MCF 10A (cell line): ENCODE measurements around the gene CFAP58. TPM values are rescaled to one million over a fixed set of nuclear protein-coding genes. Genes with fewer than 3 reads are reported as not detected.

Experiments
- BruUV-seq: library from RNA; stranded (reverse); fragments of 400-500 nt; replicated peaks from 2 replicates; lab custom pipeline; 2021; lab: Mats Ljungman, UMichigan
- CTCF ChIA-PET: fragments of 300-600 bp; sonication (Branson Sonifier 250); formaldehyde crosslinking; extraction: SDS; loops from one replicate; lab custom pipeline; 2021; ENCODE audit warnings: antibody characterized with exemption, inconsistent platforms; lab: Yijun Ruan, JAX
- POLR2A ChIA-PET: fragments of 300-600, 350-650 bp; sonication (Branson Sonifier 250); formaldehyde crosslinking; extraction: SDS; loops from one replicate; lab custom pipeline; 2020; ENCODE audit warnings: antibody characterized with exemption, inconsistent platforms; lab: Yijun Ruan, JAX
- DNase-seq: peaks from one replicate; pipeline ENCODE4 v3.0.0-alpha.2; 2018; ENCODE audit not compliant: unreplicated experiment
- H3K27ac Mint-ChIP-seq: one replicate; pipeline ENCODE4 v1.8.0; 2022; ENCODE audit warnings: mild to moderate bottlenecking, low read depth, mixed read lengths; ENCODE audit not compliant: unreplicated experiment
- H3K27me3 Mint-ChIP-seq: one replicate; pipeline ENCODE4 v1.8.0; 2022; ENCODE audit warnings: mixed read lengths; ENCODE audit not compliant: insufficient read depth, unreplicated experiment
- H3K36me3 Mint-ChIP-seq: one replicate; pipeline ENCODE4 v1.8.0; 2022; ENCODE audit warnings: mild to moderate bottlenecking, moderate library complexity, mixed read lengths; ENCODE audit not compliant: insufficient read depth, unreplicated experiment
- H3K4me1 Mint-ChIP-seq: one replicate; pipeline ENCODE4 v1.8.0; 2022; ENCODE audit warnings: mixed read lengths; ENCODE audit not compliant: insufficient read depth, unreplicated experiment
- H3K4me3 Mint-ChIP-seq: one replicate; pipeline ENCODE4 v1.8.0; 2022; ENCODE audit warnings: mild to moderate bottlenecking, moderate library complexity, mixed read lengths; ENCODE audit not compliant: unreplicated experiment
- H3K9me3 Mint-ChIP-seq: one replicate; pipeline ENCODE4 v1.8.0; 2022; ENCODE audit warnings: mixed read lengths; ENCODE audit not compliant: unreplicated experiment
- intact Hi-C: fragments of 100-400 bp; cut with micrococcal nuclease; formaldehyde crosslinking; loops from 2 replicates; pipeline ENCODE4 v1.14.1; 2022
- total RNA-seq: library from RNA; stranded (reverse); gene quantifications from 2 replicates; pipeline ENCODE4 v1.2.3, GENCODE V29; 2022
- TF ChIP-seq, protein P1 (sequence below): fragments of 200-600 bp; IDR thresholded peaks from one replicate; pipeline ENCODE4 v1.8.0; 2022; ENCODE audit warnings: antibody characterized with exemption, mild to moderate bottlenecking; ENCODE audit not compliant: unreplicated experiment

The CFAP58 gene
- total RNA-seq, 1 experiment from 2014 or later = 0.89 TPM

DNA sequence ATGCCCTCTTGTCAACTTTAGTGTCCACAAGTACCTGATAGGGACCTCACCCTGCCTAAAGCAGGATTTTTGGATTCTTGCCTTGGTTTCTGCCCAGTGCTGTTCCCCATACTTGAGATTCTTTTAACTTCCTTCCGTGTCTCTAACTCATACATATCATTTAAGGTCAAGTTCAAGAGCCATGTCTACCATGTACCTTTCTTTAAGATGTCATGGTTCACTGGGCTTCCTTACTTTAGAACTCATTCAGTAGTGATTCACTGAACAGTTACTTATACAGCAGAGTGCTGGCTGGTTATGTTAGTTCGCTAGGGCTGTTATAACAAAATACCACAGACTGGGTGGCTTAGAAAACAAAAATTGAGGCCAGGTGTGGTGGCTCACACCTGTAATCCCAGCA lies 5.0 kb upstream of the CFAP58 start:
- Mint-ChIP-seq H3K36me3 (no peaks in the 10 kb centered on the region), H3K4me1 (peaks cover 13% of the 10 kb centered on the region), H3K27me3 (no peaks in the 10 kb centered on the region), H3K4me3 (no peak overlapping the region), H3K27ac (no peak overlapping the region), H3K9me3 (no peaks in the 10 kb centered on the region)
- CTCF ChIA-PET = interaction anchor here (1.2 to 12.3 kb wide), 6 partner anchors 10 to 56 kb away, joined by 7 to 406 read pairs (median 16); partner anchors contain the start of gene ITPRIP
- TF ChIP-seq, protein P1, sequence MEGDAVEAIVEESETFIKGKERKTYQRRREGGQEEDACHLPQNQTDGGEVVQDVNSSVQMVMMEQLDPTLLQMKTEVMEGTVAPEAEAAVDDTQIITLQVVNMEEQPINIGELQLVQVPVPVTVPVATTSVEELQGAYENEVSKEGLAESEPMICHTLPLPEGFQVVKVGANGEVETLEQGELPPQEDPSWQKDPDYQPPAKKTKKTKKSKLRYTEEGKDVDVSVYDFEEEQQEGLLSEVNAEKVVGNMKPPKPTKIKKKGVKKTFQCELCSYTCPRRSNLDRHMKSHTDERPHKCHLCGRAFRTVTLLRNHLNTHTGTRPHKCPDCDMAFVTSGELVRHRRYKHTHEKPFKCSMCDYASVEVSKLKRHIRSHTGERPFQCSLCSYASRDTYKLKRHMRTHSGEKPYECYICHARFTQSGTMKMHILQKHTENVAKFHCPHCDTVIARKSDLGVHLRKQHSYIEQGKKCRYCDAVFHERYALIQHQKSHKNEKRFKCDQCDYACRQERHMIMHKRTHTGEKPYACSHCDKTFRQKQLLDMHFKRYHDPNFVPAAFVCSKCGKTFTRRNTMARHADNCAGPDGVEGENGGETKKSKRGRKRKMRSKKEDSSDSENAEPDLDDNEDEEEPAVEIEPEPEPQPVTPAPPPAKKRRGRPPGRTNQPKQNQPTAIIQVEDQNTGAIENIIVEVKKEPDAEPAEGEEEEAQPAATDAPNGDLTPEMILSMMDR = no peak
- POLR2A ChIA-PET = interaction anchor here (1.0 to 6.9 kb wide), 7 partner anchors 10 to 91 kb away, joined by 4 to 95 read pairs (median 11); partner anchors contain the start of gene ITPRIP
- BruUV-seq = no TSS peak
- no peak for DNase-seq
- intact Hi-C loops = no loop called here

DNA sequence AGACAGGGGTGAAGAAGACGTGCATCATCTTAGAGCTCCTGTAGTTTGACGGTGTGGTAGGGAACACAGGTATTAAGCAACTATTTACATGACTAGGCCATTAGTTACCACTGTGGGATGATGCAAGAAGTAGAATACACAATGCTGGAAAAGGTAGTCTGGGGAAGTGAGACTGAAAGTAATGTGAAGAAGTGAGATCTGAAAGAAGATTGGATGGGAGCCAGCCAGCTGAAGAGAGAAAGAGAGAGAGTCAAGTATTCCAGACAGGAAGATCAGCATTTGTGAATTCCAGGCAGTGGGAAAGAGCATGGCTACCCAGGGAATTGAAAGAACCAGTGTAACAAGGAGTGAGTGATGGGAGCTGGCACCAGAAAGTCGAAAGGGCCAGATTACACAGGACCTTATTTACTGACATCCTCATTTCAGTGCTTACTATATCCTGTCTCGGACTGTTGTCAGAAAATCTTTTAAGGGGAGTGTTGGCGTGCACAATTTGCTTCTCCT lies 4.0 kb upstream of the CFAP58 start:
- Mint-ChIP-seq H3K4me1 (peaks cover 13% of the 10 kb centered on the region), H3K27ac (no peak overlapping the region), H3K4me3 (no peak overlapping the region), H3K36me3 (no peaks in the 10 kb centered on the region), H3K27me3 (no peaks in the 10 kb centered on the region), H3K9me3 (no peaks in the 10 kb centered on the region)
- TF ChIP-seq, protein P1 = no peak
- BruUV-seq = no TSS peak
- intact Hi-C loops = loop anchor here (1.0 to 5.0 kb wide), 7 partner anchors 10 to 302 kb away; partner anchors contain the start of gene SFR1
- DNase-seq = peak; percentile 96
- ChIA-PET CTCF (interaction anchor here (0.6 to 12.3 kb wide), 17 partner anchors 11 to 96 kb away, joined by 3 to 406 read pairs (median 20); partner anchors contain the start of gene ITPRIP), POLR2A (interaction anchor here (0.6 to 6.9 kb wide), 20 partner anchors 8 to 116 kb away, joined by 3 to 95 read pairs (median 9); partner anchors contain the start of genes GSTO2 and ITPRIP)

DNA sequence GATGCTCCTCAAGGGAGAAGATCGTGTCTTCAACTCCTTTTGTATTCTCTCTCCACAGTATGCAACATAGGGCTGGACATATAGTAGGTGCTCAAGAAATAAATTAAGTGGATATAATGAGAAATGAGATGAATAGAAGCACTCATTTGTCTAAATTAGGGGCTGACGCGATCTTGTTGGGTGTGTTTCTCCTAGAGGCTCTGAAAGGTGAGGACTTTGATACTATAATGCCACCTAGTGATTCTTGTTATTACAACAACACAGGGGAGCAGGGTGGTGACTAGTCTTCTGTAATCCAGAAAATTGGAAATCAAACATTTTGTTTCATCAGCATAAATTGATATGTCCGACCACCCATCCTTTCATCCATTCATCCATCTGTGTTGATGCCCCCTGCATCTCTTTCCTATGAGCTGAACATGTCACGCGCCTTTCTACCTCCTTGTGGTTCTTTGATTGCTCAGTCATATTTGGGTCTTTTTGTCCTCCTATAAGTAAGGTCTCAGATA lies 3.5 kb upstream of the CFAP58 start:
- TF ChIP-seq, protein P1 = peak; percentile 82
- CTCF ChIA-PET = interaction anchor here (0.6 to 12.3 kb wide), 31 partner anchors 9 to 469 kb away, joined by 3 to 406 read pairs (median 7); partner anchors contain the start of genes GSTO1 and ITPRIP
- Mint-ChIP-seq H3K4me1 (peaks cover 13% of the 10 kb centered on the region), H3K27me3 (no peaks in the 10 kb centered on the region), H3K36me3 (no peaks in the 10 kb centered on the region), H3K9me3 (no peaks in the 10 kb centered on the region), H3K4me3 (no peak overlapping the region), H3K27ac (no peak overlapping the region)
- POLR2A ChIA-PET = interaction anchor here (0.6 to 6.9 kb wide), 18 partner anchors 9 to 116 kb away, joined by 3 to 95 read pairs (median 10); partner anchors contain the start of genes GSTO2 and ITPRIP
- intact Hi-C loops = loop anchor here (1.0 to 5.0 kb wide), 6 partner anchors 45 to 303 kb away; partner anchors contain the start of gene SFR1
- BruUV-seq = TSS peak; percentile 94
- DNase-seq = peak; percentile 85

DNA sequence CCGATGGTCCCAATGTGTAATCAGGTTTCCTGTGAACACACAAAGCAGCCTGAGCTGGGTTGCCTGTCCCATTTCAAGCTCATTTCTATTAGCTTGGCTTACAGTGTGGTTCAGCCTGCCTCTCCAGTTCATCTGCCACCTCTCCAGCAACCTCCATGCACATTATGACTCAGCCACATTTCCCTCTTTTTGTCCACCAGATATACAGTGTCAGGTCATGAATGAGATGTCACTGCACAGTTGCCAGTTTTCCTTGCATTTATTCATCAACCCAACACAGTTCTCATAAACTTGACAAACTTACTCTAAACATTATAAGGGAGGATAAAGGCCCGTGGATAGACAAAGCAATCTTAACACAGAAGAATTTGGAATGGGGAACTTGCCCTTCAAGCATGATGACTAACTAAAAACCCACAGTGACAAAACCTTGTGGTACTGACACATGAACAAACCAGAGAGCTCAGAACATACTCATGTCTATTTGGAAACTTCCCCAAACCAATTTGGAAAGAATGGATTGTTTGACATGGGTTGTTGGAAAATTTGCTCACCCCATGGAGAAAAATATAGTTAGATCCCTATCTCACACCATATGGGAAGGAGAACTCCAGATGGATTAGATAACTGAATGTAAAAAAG lies 2.5 kb upstream of the CFAP58 start:
- intact Hi-C loops = loop anchor here (5.0 kb wide), 3 partner anchors 229 to 304 kb away; partner anchors contain the start of gene SFR1
- no peak overlapping the region for H3K27ac Mint-ChIP-seq
- no peak overlapping the region for H3K4me3 Mint-ChIP-seq
- H3K27me3 Mint-ChIP-seq = no peaks in the 10 kb centered on the region
- peaks cover 13% of the 10 kb centered on the region for H3K4me1 Mint-ChIP-seq
- no peak for DNase-seq
- POLR2A ChIA-PET = interaction anchor here (0.7 to 6.9 kb wide), 13 partner anchors 13 to 96 kb away, joined by 3 to 95 read pairs (median 4); partner anchors contain the start of gene ITPRIP
- H3K9me3 Mint-ChIP-seq = no peaks in the 10 kb centered on the region
- CTCF ChIA-PET = interaction anchor here (0.5 to 12.3 kb wide), 35 partner anchors 9 to 1392 kb away, joined by 3 to 406 read pairs (median 5); partner anchors contain the start of genes GSTO1 and ITPRIP
- H3K36me3 Mint-ChIP-seq = no peaks in the 10 kb centered on the region
- TF ChIP-seq, protein P1 = no peak
- no TSS peak for BruUV-seq
